NB4 (cell line): Measurements from ENCODE around the gene KRT39.

Experiments
- CTCF ChIP-seq: IDR thresholded peaks from one replicate; pipeline ENCODE4 v1.5.1; 2012; ENCODE audit warnings: low read depth, low read length
- MAX ChIP-seq: IDR thresholded peaks from 2 replicates; pipeline ENCODE4 v1.6.1; 2011; ENCODE audit warnings: low read depth, low read length
- MYC ChIP-seq: IDR thresholded peaks from 2 replicates; pipeline ENCODE4 v1.6.1; 2011; ENCODE audit warnings: low read depth, low read length
- POLR2A ChIP-seq: IDR thresholded peaks from 2 replicates; pipeline ENCODE4 v1.6.1; 2011; ENCODE audit warnings: mild to moderate bottlenecking; ENCODE audit not compliant: insufficient read length; ENCODE audit errors: extremely low read depth

DNA sequence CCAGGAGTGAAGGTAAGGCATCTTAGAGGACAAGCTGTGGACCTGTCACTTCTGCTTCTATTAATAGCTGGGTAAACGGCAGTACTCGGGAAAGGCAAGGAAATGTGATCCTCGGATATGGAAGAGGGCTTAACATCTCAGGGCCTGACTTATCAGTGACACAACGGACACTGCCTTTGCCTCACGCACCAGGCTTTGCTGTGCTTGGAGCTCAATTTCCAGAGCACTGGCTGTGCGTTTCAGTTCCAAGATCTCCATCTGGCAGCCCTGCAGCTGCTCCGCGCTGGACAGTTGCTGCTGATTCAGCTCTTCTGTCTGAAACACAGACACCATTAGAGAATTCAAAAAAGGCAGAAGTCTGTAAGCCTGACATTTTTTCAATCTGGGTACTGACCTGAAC is 13.8 kb upstream of the KRT39 start:
- no peak for TF ChIP-seq POLR2A
- no peak for TF ChIP-seq CTCF
- TF ChIP-seq MAX = no peak
- no peak for TF ChIP-seq MYC
